GM12865 (cell line): ENCODE data around the gene OGDH.
A peak's percentile ranks its signal among the peaks of the same experiment; 100 is the strongest.

ENCODE experiments used
- DNase-seq: peaks from one replicate; pipeline ENCODE4 v3.0.0; 2010; ENCODE audit warnings: low read depth
- H3K4me3 ChIP-seq: 2 replicates; pipeline ENCODE4 v1.5.1; 2011; ENCODE audit warnings: mild to moderate bottlenecking, low read depth, low read length, control low read depth
- TF ChIP-seq, protein P1 (sequence below): IDR thresholded peaks from 2 replicates; pipeline ENCODE4 v1.5.1; 2011; ENCODE audit warnings: low read length, control low read depth, low read depth, inconsistent platforms; ENCODE audit not compliant: insufficient read depth; ENCODE audit errors: missing control alignments

The OGDH gene

GRCh38 chr7:44638611-44639557 is 32.5 kb downstream of the OGDH start:
- peak overlapping the region; percentile 50 for H3K4me3 ChIP-seq
- DNase-seq, result peak; percentile 95

GRCh38 chr7:44639671-44640321 is 33.4 kb downstream of the OGDH start:
- TF ChIP-seq, protein P1, sequence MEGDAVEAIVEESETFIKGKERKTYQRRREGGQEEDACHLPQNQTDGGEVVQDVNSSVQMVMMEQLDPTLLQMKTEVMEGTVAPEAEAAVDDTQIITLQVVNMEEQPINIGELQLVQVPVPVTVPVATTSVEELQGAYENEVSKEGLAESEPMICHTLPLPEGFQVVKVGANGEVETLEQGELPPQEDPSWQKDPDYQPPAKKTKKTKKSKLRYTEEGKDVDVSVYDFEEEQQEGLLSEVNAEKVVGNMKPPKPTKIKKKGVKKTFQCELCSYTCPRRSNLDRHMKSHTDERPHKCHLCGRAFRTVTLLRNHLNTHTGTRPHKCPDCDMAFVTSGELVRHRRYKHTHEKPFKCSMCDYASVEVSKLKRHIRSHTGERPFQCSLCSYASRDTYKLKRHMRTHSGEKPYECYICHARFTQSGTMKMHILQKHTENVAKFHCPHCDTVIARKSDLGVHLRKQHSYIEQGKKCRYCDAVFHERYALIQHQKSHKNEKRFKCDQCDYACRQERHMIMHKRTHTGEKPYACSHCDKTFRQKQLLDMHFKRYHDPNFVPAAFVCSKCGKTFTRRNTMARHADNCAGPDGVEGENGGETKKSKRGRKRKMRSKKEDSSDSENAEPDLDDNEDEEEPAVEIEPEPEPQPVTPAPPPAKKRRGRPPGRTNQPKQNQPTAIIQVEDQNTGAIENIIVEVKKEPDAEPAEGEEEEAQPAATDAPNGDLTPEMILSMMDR, result no peak
- DNase-seq, result no peak
- H3K4me3 ChIP-seq, result peak overlapping the region; percentile 34

More at GRCh38 chr7:44638611-44639557, 32.5 kb downstream of the OGDH start:
- TF ChIP-seq, protein P1, result no peak

DNA sequence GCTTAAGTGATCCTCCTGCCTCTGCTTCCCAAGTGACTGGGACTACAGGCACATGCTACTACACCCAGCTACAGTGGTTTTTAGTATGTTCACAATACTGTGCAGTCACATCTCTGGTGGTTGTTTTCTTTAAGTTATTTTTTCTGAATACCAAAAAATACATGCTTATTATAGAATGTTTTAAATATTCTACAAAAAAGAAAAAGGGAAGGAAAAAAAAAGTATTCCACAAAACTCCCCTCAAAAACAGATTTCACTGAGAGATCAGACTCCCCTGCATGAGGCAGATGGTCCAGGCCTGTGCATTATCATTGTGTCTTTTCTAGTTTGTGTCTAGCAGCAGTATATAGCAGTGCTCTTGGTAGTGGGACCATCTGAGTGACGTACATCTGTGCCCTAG is 36.8 kb downstream of the OGDH start:
- no peak for DNase-seq
- TF ChIP-seq, protein P1, result no peak

GRCh38 chr7:44645254-44645653 is 38.8 kb downstream of the OGDH start:
- DNase-seq, result no peak
- TF ChIP-seq, protein P1, result no peak

More for the DNA sequence above, 36.8 kb downstream of the OGDH start:
- H3K4me3 ChIP-seq, result no peak overlapping the region

GRCh38 chr7:44645696-44646095 is 39.3 kb downstream of the OGDH start:
- H3K4me3 ChIP-seq, result no peak overlapping the region
- DNase-seq, result no peak
- TF ChIP-seq, protein P1, result no peak

More at GRCh38 chr7:44645254-44645653, 38.8 kb downstream of the OGDH start:
- no peak overlapping the region for H3K4me3 ChIP-seq

GRCh38 chr7:44646176-44646920 is 39.9 kb downstream of the OGDH start:
- no peak for DNase-seq
- TF ChIP-seq, protein P1, result no peak
- no peak overlapping the region for H3K4me3 ChIP-seq
